A204.1 (cell line): ENCODE results near the gene DEDD.

Experiments used
- FAIRE-seq: peaks from 2 replicates; lab custom pipeline; 2012; peaks lifted over from hg19 to GRCh38; lab: Jason Lieb, UNC

The DEDD gene

DNA sequence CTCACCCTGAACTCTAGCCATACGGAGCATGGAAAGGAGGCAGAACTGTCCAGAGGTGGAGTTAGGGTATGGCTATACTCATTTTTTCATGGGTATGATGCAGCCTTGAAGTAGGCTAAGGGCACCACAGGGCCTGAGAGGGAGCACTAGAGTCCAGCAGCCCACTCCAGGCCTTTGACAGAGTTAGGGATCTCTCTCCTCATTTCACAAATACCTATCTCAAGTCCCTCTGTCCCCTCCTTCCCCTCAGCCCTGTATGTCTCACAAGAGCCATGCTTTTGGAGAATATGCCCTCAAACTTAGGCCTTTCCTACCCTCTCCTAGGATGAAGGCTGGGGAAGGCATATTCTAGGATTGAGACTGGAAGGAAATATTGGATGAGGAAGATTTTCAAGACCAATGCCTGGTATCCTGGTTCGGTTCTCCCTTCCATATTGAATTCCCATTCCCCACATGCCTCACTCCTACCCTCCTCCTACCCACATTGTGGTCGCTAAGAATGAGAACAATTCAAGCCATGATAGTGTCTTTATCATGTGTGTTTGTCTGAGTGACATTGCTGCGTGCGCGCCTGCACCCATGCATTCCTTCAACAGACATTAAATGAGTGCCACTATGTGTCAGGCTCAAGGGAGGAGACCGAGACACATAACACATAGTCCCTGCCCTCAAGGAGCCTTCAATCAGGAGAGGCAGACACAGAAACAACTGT lies 40.5 kb downstream of the DEDD start:
- no peak for FAIRE-seq

GRCh38 chr1:161091093-161091492 lies 41.4 kb downstream of the DEDD start:
- no peak for FAIRE-seq

GRCh38 chr1:161090617-161091016 lies 41.9 kb downstream of the DEDD start:
- no peak for FAIRE-seq

- FAIRE-seq: no peak
Measured at GRCh38 chr1:161089938-161090337, 42.5 kb downstream of the DEDD start.

DNA sequence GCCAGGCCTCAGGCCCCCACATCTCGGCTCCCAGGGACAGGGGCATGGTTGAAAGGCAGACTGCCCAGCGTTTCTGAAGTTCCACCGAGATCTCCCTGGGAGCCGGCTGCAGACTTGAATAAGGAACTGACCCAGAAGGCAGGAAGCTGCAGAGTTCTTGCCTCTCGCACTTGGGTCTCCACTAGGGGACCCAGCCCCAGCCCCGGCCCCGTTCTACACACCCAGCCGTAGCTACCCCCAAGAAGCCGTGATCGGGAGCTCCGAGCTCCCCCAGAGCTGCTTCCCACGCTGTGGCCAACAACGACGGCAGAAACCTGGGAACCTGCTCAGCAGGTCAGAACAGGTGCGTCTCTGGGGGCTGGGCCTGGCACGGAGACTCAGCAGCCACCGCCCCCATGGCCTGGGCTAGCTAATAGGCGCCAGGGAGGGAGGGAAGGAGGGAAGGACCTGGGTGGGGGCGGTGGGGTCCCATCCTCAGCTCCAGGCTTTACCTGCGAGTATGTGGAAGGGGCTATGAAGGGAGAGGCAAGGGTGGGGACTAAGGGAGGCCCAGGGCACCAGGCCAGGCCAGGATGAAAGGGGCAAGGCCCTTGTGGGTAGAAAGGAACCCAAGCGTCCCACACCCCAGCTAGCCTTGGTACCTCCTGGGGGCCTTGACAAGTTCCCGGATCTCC lies 43.1 kb downstream of the DEDD start, which contains the start of gene NECTIN4:
Gene NECTIN4, minus strand, starts transcription at position 308 of the 674 bp plus-strand sequence. Its CDS starts 262 bp downstream, at position 46.
- FAIRE-seq: no peak

DNA sequence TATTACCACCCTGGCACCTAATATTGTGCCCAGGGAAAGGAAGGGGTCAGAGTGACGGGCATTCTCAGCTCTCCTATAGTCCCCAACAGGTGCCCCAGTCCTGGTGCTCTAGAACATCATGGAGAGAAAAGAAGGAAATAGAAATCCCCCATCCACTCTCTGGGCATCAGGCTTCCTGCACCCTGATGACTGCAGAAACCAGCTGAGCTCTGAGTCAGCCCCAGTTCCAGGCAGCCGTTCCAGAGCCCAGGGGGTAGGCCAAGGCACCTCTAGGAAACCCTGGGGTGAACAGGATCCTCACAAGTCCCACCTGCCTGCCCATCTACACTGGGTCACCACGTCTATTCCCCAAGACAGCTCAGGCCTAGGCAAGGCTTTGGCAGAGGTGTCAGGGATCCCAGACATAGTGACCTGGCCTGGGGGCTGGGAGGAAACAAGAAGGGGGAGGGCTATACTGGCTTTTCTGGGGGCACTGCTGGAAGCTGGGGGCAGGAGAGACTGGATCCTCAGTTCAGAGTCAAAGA lies 43.8 kb downstream of the DEDD start:
- FAIRE-seq: no peak

- FAIRE-seq: no peak
Measured at GRCh38 chr1:161086457-161086856, 46.0 kb downstream of the DEDD start.

GRCh38 chr1:161085165-161085564 lies 47.3 kb downstream of the DEDD start:
- no peak for FAIRE-seq

GRCh38 chr1:161084597-161084988 lies 47.9 kb downstream of the DEDD start:
- no peak for FAIRE-seq

- FAIRE-seq: no peak
Measured at GRCh38 chr1:161083748-161084596, 48.5 kb downstream of the DEDD start.

GRCh38 chr1:161082996-161083747 lies 49.3 kb downstream of the DEDD start:
- FAIRE-seq: no peak

DNA sequence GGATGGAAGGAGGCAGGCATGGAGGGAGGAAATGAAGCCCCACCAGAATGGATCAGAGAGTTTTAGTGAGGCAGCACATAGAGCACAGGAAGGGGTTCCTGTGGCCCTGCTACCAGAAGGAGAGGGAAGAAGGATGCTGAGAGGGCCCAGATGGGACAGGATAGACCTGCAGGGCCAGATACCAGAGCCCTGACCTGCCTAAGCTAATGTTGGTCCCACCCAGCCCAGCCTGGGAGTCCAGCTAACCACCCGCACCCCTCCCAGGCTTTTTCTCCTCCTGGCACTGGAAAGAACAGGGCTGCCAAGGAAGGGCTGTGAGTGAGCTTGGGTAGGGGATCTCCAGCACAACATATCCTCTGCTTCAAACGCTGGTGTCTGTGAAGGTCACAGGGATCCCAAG lies 50.0 kb downstream of the DEDD start:
- no peak for FAIRE-seq

GRCh38 chr1:161081519-161081918 lies 50.9 kb downstream of the DEDD start:
- FAIRE-seq: no peak

GRCh38 chr1:161080441-161081405 lies 51.7 kb downstream of the DEDD start:
- FAIRE-seq: no peak

DNA sequence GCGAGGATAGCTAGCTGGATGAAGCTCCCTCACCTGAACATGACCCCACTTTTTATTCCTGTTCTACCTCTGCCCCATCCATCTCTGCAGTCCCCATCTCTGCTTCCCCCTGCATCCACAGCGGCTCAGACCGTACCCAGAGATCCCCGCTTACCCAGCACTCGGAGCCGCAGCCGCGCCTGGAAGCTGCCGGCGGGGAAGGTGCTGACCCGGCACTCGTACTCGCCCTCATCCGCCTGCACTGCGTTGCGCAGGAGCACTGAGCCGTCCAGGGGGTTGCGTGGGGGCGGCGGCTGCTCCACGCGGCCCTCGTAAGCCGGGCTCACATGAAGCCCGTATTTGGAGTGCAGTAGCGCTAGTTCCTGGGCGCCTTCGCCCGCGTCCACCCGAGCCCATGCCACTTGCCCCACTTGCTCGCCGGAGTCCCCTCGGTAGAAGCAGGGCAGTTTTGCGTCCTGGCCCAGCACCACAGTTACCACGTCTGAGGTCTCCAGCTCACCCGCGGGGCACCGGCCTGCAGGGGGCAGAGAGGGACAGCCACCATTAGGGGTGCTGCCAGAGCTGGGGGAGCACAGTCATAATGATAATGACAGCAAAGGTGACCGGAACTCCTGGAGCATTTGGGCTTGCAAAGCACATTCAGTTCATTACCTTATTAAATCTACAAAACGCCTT lies 52.9 kb downstream of the DEDD start:
- no peak for FAIRE-seq

DNA sequence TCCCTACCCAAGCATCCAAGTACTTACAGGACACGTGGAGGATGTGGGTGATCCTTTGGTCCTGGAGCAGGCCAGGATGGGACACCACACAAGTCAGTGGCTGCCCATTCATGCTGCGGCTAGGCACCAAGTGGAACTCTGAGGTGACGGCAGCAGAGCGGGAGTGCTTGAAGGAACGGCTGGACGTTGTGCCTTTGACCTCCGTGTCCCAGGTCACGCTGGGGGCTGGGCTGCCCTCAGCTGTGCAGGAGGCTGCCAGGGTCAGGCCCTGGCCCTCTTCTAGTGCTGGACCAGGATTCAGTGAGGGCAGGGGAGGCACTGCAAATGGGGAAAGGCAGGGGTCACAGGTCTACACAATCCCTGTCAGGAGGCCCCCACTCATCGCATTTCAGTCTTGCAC lies 55.0 kb downstream of the DEDD start:
- FAIRE-seq: no peak

GRCh38 chr1:161076410-161076809 lies 56.1 kb downstream of the DEDD start:
- FAIRE-seq: no peak

GRCh38 chr1:161074676-161075368 lies 57.6 kb downstream of the DEDD start:
- no peak for FAIRE-seq

DNA sequence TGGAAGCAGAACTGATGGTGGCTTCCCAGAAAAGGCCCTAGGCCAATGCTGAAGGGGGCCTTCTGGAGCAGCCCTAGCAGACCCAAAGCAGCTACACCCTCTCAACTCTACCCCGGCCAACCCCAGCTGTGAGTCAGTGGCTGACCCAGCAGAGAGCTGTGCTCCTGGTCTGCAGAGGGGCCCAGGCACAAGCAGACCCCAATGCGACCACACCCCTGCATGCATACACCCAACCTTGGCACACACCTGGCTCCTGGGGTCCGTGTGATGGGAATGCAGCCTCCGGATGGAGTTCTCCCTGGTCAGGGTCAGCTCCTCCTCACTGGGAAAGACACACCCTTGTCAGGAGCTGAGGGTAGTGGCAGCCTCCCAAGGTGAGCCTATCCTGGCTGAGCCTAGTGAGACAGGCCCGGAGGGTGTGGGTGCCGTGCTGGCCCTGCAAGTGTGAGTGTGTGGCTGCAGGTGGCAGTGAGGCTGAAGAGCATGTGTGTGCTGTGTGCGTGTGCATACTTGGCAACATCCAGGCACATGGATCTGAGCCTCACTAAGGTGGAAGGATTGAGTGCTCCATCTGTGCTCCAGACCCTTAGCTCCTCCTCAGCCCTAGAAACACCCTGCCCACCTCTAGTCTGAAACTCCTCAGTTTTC lies 58.9 kb downstream of the DEDD start:
- no peak for FAIRE-seq
